ENCODE data around the gene GOLGA6A.

The GOLGA6A gene

DNA sequence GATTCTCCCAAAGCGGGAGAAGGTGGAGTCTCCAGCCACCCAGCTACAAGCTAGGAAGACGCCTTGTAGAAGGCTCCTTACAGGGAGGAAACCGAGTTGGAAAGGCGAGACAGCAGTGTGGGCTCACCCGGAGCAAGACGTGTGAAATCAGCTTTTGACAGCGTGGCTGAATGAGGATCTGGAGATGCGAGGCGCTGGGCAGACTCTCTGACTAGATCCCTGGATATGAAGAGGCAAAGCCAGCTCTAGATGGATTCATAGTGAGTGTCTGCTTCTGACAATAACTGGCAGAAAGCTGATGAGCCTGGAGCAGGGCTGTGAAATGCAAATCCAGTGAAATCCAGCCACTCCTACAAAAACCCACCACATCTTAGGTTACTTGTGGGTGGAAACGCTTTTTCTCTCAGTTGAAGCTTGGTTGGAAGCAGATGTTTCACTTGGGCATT, 41.0 kb downstream of the GOLGA6A start:
- DNase-seq (ENCODE audit: low spot score): no peak
- H3K27ac ChIP-seq: peak overlapping the region; percentile 48 to 77
- TF ChIP-seq, protein P1, sequence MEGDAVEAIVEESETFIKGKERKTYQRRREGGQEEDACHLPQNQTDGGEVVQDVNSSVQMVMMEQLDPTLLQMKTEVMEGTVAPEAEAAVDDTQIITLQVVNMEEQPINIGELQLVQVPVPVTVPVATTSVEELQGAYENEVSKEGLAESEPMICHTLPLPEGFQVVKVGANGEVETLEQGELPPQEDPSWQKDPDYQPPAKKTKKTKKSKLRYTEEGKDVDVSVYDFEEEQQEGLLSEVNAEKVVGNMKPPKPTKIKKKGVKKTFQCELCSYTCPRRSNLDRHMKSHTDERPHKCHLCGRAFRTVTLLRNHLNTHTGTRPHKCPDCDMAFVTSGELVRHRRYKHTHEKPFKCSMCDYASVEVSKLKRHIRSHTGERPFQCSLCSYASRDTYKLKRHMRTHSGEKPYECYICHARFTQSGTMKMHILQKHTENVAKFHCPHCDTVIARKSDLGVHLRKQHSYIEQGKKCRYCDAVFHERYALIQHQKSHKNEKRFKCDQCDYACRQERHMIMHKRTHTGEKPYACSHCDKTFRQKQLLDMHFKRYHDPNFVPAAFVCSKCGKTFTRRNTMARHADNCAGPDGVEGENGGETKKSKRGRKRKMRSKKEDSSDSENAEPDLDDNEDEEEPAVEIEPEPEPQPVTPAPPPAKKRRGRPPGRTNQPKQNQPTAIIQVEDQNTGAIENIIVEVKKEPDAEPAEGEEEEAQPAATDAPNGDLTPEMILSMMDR (IDR thresholded peaks at IDR 0.05): no peak
- no peak overlapping the region for H3K4me3 ChIP-seq

DNA sequence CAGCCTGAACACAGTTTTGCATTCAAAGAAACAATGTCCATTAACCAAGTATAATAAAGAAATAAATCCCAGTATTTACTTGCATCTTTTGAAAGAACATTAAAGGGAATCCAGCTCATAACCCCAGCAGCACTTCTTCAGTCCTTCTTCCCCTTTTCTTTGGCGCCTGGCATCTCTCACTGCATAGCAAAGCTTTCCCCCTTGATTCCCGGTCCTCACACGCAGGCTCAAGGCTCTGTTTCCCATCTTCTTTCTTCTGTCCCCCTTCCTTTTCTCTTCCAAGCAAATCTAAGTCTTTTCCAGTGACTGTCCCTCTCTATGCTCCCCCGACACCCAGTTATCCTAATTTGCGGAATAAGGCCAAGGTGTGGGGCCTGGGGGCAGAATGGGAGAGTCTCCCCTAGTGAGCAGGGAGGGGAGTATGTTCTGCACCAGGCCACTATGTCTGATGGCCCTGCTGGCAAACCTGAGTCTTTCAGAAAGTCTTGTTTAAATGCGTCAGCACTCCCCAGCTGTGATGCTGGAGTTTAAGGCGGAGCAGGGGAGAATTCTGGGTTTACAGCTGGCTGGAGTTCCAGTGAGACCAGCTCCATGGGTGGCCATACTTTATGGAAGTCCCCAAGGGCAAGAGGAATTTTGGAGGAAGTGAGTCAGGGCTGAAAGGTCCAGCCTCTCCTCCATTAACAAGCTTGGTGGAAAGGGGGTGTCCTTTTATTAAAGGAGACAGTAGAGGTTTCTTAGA, 42.1 kb downstream of the GOLGA6A start:
- peak; percentile 91 for DNase-seq (ENCODE audit: low spot score)
- H3K4me3 ChIP-seq: no peak overlapping the region
- TF ChIP-seq, protein P1 (IDR thresholded peaks at IDR 0.05): no peak
- peak overlapping the region; percentile 60 to 77 for H3K27ac ChIP-seq

DNA sequence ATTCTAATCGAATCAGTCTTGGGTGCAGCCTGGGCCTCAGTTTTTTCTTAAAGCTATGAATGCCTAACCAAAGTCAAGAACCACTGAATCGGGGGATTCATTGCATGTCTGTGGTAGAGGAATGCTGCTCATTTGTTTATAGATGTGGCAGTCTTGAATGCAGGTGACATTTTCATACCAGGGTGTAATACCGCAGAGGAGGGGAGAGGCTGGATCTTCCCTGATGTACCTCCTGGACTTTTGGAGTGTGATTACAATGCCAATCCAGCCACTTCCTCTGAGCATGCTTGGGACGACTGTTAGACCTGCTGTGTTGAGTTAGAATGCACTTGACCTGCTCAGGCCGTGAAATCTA, 42.7 kb downstream of the GOLGA6A start:
- no peak overlapping the region for H3K4me3 ChIP-seq
- H3K27ac ChIP-seq: peak overlapping the region; percentile 60 to 77
- TF ChIP-seq, protein P1 (IDR thresholded peaks at IDR 0.05): no peak
- no peak for DNase-seq (ENCODE audit: low spot score)

DNA sequence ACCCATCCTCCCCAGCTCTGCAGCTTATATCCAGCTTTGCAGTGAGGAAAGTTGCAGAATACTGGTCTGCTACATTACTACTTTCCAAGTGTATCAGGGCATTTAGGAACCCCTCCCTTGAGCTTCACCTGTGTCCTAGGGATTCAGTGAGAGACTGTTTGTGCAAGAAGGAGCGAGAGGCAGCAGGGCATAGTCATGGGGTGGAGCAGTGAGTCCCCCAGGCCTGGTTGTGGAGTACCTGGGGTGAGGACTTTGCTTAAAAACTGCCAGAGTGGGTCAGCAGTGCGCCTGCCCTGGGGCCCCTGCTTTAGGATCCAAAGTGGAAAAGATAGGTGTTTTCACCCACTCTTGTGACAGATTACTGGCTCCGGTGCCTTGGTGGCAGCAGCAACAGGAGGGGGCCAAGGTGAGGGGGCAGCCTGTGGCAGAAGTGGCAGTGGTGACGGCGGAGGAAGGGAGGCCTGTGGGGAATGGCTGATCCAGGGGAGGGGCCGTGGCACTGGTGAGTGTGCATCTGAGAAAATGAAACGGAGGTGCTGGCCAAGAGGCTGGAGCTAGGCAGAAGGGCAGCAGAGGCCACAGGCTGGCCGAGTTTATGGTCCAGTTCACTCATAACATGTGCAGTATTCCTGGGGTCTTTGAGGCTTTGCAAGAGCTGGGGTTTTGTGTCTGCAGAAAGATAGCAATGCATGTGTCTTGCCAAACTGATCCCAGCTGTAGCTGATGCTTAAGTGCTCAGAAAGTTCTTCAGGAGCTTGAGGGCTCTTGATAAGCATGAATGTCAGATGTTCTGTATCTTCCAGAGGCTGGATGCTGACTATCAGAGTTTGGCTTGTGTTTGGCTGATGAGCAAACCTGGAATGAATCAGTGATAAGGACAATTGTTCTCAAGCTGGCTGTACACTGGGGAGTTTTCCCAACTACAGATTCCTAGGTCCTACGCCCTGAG, 43.4 kb downstream of the GOLGA6A start:
- TF ChIP-seq, protein P1 (IDR thresholded peaks at IDR 0.05): no peak
- H3K27ac ChIP-seq: peak overlapping the region; percentile 34 to 77
- DNase-seq (ENCODE audit: low spot score): peak; percentile 69
- H3K4me3 ChIP-seq: no peak overlapping the region

DNA sequence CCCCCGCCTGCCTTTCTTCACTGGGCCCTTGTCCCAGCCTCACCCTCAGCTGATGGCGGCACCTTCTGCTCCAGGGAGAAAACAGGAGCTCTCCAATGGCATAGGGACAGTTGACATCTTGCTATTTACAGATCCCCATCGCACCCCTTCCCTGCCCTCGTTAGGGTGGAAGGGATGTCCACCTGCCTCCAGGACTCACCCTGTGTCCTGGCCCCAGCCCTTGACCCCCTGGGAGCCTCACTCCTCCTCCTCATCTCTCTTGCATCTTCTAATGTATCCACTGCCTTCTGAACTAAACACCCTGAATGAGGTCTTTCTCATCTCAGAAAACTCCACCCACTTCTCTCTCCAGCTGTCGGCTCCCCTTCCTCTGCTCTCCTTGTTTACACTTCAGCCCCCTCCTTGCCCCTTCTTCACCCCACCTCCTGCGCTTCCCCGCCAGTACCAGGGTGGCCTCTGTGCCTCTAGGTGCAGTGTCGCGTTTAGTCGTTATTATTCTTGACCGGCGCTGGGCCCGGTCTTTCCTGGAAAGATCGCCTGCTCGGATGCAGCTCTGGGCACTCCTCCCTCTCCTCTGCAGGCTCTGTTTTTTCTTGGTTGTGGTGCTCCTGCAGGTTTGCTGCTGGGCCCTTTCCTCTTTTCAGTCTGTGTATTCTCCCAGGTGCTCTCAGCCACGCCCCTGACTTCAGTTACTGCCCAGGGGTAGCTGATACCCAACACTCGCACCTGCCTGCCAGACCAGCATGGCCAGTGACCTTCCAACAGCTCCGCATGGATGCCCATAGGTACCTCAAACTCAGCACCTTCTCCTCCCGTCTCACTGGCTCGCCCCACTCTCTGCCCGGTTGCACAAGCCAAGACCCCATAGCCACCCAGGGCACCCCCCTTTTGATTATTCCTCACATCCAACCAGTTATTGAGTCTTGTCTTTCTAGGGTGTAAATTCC, 44.9 kb downstream of the GOLGA6A start:
- Histone ChIP-seq H3K27ac (peak overlapping the region in 1 of 2 donors; percentile 17), H3K4me3 (no peak overlapping the region)
- no peak for DNase-seq (ENCODE audit: low spot score)
- TF ChIP-seq, protein P1 (IDR thresholded peaks at IDR 0.05): no peak

Data from coronary artery (tissue), 2 donors.